Measurements from ENCODE around the gene SHISAL1. TPM values are rescaled to one million over a fixed set of nuclear protein-coding genes. Genes with fewer than 3 reads are reported as not detected.

The SHISAL1 gene
- total and polyA plus RNA-seq, 10 of the 15 experiments (the other 5 are each of a cell fraction or from before 2014, with no cell fraction given): not detected

DNA sequence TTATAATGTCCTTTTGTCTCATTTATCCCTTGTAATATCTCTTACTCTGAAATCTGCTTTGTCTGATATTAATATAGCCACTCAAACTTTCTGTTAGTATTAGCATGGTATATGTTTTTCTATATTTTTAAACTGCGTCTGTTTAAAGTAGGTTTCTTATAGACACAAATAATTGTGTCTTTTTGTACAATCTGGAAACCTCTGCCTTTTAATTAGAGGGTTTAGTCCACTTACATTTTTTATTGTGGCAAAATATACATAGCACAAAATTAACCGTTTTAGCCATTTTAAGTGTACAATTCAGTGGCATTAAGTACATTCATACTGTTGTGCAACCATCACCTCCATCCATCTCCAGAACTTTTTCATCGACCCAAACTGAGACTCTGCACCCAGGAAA lies 103.4 kb downstream of the SHISAL1 start:
- TF ChIP-seq TAF1 (IDR thresholded peaks at IDR 0.05; ENCODE audit: borderline replicate concordance, low read depth, low read length) (no peak), SMAD5 (IDR thresholded peaks at IDR 0.05; ENCODE audit: low read depth) (no peak), ZNF24 (IDR thresholded peaks at IDR 0.05) (no peak), EED (IDR thresholded peaks at IDR 0.05; ENCODE audit: low read depth) (no peak), FOXK2 (IDR thresholded peaks at IDR 0.05) (no peak), BCL11A (IDR thresholded peaks at IDR 0.05; ENCODE audit: low read depth, low read length) (no peak), CBX3 (IDR thresholded peaks at IDR 0.05; ENCODE audit: borderline replicate concordance, low read depth) (no peak), ZZZ3 (IDR thresholded peaks at IDR 0.05; ENCODE audit: control insufficient read depth, insufficient read length, low read depth) (no peak), NBN (IDR thresholded peaks at IDR 0.05) (no peak), KLF5 (IDR thresholded peaks at IDR 0.05; ENCODE audit: partially characterized antibody) (no peak), RAD51 (IDR thresholded peaks at IDR 0.05) (no peak), TARDBP (IDR thresholded peaks at IDR 0.05; ENCODE audit: borderline replicate concordance) (no peak), CREB1 (IDR thresholded peaks at IDR 0.05; ENCODE audit: low read depth) (no peak), KAT2A (conservative IDR thresholded peaks at IDR 0.05; ENCODE audit: control insufficient read depth, low read depth, low read length) (no peak), MEF2B (IDR thresholded peaks at IDR 0.05; ENCODE audit: partially characterized antibody, poor library complexity, severe bottlenecking) (no peak), MTA2 (IDR thresholded peaks at IDR 0.05; ENCODE audit: low read depth) (no peak), ZNF622 (IDR thresholded peaks at IDR 0.05) (no peak)
- TF ChIP-seq, protein P1, sequence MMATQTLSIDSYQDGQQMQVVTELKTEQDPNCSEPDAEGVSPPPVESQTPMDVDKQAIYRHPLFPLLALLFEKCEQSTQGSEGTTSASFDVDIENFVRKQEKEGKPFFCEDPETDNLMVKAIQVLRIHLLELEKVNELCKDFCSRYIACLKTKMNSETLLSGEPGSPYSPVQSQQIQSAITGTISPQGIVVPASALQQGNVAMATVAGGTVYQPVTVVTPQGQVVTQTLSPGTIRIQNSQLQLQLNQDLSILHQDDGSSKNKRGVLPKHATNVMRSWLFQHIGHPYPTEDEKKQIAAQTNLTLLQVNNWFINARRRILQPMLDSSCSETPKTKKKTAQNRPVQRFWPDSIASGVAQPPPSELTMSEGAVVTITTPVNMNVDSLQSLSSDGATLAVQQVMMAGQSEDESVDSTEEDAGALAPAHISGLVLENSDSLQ (IDR thresholded peaks at IDR 0.05): no peak
- TF ChIP-seq, protein P2, sequence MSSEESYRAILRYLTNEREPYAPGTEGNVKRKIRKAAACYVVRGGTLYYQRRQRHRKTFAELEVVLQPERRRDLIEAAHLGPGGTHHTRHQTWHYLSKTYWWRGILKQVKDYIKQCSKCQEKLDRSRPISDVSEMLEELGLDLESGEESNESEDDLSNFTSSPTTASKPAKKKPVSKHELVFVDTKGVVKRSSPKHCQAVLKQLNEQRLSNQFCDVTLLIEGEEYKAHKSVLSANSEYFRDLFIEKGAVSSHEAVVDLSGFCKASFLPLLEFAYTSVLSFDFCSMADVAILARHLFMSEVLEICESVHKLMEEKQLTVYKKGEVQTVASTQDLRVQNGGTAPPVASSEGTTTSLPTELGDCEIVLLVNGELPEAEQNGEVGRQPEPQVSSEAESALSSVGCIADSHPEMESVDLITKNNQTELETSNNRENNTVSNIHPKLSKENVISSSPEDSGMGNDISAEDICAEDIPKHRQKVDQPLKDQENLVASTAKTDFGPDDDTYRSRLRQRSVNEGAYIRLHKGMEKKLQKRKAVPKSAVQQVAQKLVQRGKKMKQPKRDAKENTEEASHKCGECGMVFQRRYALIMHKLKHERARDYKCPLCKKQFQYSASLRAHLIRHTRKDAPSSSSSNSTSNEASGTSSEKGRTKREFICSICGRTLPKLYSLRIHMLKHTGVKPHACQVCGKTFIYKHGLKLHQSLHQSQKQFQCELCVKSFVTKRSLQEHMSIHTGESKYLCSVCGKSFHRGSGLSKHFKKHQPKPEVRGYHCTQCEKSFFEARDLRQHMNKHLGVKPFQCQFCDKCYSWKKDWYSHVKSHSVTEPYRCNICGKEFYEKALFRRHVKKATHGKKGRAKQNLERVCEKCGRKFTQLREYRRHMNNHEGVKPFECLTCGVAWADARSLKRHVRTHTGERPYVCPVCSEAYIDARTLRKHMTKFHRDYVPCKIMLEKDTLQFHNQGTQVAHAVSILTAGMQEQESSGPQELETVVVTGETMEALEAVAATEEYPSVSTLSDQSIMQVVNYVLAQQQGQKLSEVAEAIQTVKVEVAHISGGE (CRISPR knock-in tag; IDR thresholded peaks at IDR 0.05): no peak
- TF ChIP-seq, protein P3, sequence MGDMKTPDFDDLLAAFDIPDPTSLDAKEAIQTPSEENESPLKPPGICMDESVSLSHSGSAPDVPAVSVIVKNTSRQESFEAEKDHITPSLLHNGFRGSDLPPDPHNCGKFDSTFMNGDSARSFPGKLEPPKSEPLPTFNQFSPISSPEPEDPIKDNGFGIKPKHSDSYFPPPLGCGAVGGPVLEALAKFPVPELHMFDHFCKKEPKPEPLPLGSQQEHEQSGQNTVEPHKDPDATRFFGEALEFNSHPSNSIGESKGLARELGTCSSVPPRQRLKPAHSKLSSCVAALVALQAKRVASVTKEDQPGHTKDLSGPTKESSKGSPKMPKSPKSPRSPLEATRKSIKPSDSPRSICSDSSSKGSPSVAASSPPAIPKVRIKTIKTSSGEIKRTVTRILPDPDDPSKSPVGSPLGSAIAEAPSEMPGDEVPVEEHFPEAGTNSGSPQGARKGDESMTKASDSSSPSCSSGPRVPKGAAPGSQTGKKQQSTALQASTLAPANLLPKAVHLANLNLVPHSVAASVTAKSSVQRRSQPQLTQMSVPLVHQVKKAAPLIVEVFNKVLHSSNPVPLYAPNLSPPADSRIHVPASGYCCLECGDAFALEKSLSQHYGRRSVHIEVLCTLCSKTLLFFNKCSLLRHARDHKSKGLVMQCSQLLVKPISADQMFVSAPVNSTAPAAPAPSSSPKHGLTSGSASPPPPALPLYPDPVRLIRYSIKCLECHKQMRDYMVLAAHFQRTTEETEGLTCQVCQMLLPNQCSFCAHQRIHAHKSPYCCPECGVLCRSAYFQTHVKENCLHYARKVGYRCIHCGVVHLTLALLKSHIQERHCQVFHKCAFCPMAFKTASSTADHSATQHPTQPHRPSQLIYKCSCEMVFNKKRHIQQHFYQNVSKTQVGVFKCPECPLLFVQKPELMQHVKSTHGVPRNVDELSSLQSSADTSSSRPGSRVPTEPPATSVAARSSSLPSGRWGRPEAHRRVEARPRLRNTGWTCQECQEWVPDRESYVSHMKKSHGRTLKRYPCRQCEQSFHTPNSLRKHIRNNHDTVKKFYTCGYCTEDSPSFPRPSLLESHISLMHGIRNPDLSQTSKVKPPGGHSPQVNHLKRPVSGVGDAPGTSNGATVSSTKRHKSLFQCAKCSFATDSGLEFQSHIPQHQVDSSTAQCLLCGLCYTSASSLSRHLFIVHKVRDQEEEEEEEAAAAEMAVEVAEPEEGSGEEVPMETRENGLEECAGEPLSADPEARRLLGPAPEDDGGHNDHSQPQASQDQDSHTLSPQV (IDR thresholded peaks at IDR 0.05): no peak
- no TSS peak for BruUV-seq (replicated peaks)
- H2AFZ ChIP-seq (ENCODE audit: control insufficient read depth, low read depth, low read length): no peak overlapping the region
- H3K27ac ChIP-seq (ENCODE audit: control insufficient read depth, insufficient read depth): no peak overlapping the region
- H3K36me3 ChIP-seq (ENCODE audit: control insufficient read depth in 2 of 2, insufficient read depth in 2 of 2, low read length in 1 of 2): no peaks in the 10 kb centered on the region
- RAD21 ChIA-PET (ENCODE audit: unreplicated experiment): no interaction called here
- DNase-seq (ENCODE audit: low read depth, low spot score): no peak
- no peak for ATAC-seq
- H3K9me3 ChIP-seq (replicated peaks; ENCODE audit: control insufficient read depth, insufficient read depth, low read length): no peaks in the 10 kb centered on the region; the same call in 2 of the 3 replicates
- SMC1A ChIA-PET (ENCODE audit: uncharacterized antibody, unreplicated experiment): no interaction called here
- CTCF ChIA-PET: no interaction called here
- H4K20me1 ChIP-seq (ENCODE audit: control insufficient read depth, insufficient read depth): no peaks in the 10 kb centered on the region
- 57% methylated on average over 3 of the region's 3 CpGs for WGBS (ENCODE audit: insufficient coverage, insufficient replicate concordance, low lambda C conversion rate, missing lambda C conversion rate)
- no peak overlapping the region for H3K9ac ChIP-seq (ENCODE audit: control insufficient read depth, insufficient read depth, low read length)
- intact Hi-C loops (cut with micrococcal nuclease; ENCODE audit: unreplicated experiment): no loop called here
- FAIRE-seq: no peak
- in situ Hi-C loops (cut with MboI): no loop called here
- H3K4me1 ChIP-seq (ENCODE audit: control insufficient read depth, insufficient read depth, low read length): peaks cover 12% of the 10 kb centered on the region
- H3K79me2 ChIP-seq (ENCODE audit: control insufficient read depth, insufficient read depth, low read length): no peaks in the 10 kb centered on the region
- POLR2A ChIA-PET: no interaction called here
- H3K4me2 ChIP-seq (ENCODE audit: control insufficient read depth, insufficient read depth): no peak overlapping the region
- no peak overlapping the region for H3K4me3 ChIP-seq
- no peaks in the 10 kb centered on the region for H3K27me3 ChIP-seq (replicated peaks in 1 of 2; ENCODE audit: control insufficient read depth in 2 of 2, insufficient read depth in 2 of 2, low read length in 1 of 2)

Measured in GM12878 (cell line).